GM19043 (cell line): ENCODE results near the gene ZC3HAV1.
"Not testable (repeated sequence)": the region's sequence is repeated elsewhere in the genome, so short reads cannot be mapped to it uniquely, and the experiment has no call there.

Source experiments
- ATAC-seq: cut with Tn5 transposase; IDR thresholded peaks from one replicate; pipeline ENCODE4 v1.9.1; 2021; ENCODE audit warnings: low read depth; ENCODE audit not compliant: unreplicated experiment

Gene ZC3HAV1

GRCh38 chr7:139089118-139089517, 20.4 kb downstream of the ZC3HAV1 start:
- no peak for ATAC-seq

GRCh38 chr7:139088268-139088667, 21.3 kb downstream of the ZC3HAV1 start:
- no peak for ATAC-seq

- ATAC-seq: no peak
Observed at GRCh38 chr7:139087212-139087611, 22.3 kb downstream of the ZC3HAV1 start.

GRCh38 chr7:139086454-139086853, 23.1 kb downstream of the ZC3HAV1 start:
- no peak for ATAC-seq

- no peak for ATAC-seq
Observed at GRCh38 chr7:139084709-139085108, 24.8 kb downstream of the ZC3HAV1 start.

GRCh38 chr7:139081584-139081983, 27.9 kb downstream of the ZC3HAV1 start:
- ATAC-seq: no peak

- ATAC-seq: no peak
Observed at GRCh38 chr7:139080905-139081304, 28.6 kb downstream of the ZC3HAV1 start.

GRCh38 chr7:139079861-139080260, 29.7 kb downstream of the ZC3HAV1 start:
- ATAC-seq: no peak

GRCh38 chr7:139078911-139079310, 30.6 kb downstream of the ZC3HAV1 start:
- ATAC-seq: no peak

GRCh38 chr7:139078399-139078798, 31.1 kb downstream of the ZC3HAV1 start:
- no peak for ATAC-seq

GRCh38 chr7:139077706-139078105, 31.8 kb downstream of the ZC3HAV1 start:
- ATAC-seq: not testable (repeated sequence)

GRCh38 chr7:139075871-139076686, 33.4 kb downstream of the ZC3HAV1 start:
- ATAC-seq: no peak

GRCh38 chr7:139075031-139075652, 34.4 kb downstream of the ZC3HAV1 start:
- peak; percentile 79 for ATAC-seq

- no peak for ATAC-seq
Observed at GRCh38 chr7:139072796-139073195, 36.7 kb downstream of the ZC3HAV1 start.

GRCh38 chr7:139071680-139072079, 37.8 kb downstream of the ZC3HAV1 start:
- ATAC-seq: no peak

- no peak for ATAC-seq
Observed at GRCh38 chr7:139068544-139069399, 40.7 kb downstream of the ZC3HAV1 start.

GRCh38 chr7:139066315-139066714, 43.2 kb downstream of the ZC3HAV1 start:
- ATAC-seq: no peak

GRCh38 chr7:139065323-139065722, 44.2 kb downstream of the ZC3HAV1 start:
- ATAC-seq: no peak

GRCh38 chr7:139061416-139061815, 48.1 kb downstream of the ZC3HAV1 start:
- no peak for ATAC-seq

GRCh38 chr7:139060695-139061237, 48.8 kb downstream of the ZC3HAV1 start:
- no peak for ATAC-seq

GRCh38 chr7:139059905-139060304, 49.6 kb downstream of the ZC3HAV1 start:
- ATAC-seq: no peak
